VCaP (cell line): ENCODE results near the gene SEC22B.
"Not testable (repeated sequence)": the region's sequence is repeated elsewhere in the genome, so short reads cannot be mapped to it uniquely, and the experiment has no call there.

Source experiments
- H3K27ac ChIP-seq: fragments of 450-650 bp; 2 replicates; pipeline ENCODE4 v1.5.1; 2017

Gene SEC22B

GRCh38 chr1:120121830-120122229, 54.5 kb downstream of the SEC22B start:
- H3K27ac ChIP-seq: not testable (repeated sequence)

- H3K27ac ChIP-seq: not testable (repeated sequence)
Observed at GRCh38 chr1:120120525-120120924, 55.8 kb downstream of the SEC22B start.

GRCh38 chr1:120117371-120118177, 58.7 kb downstream of the SEC22B start:
- H3K27ac ChIP-seq: not testable (repeated sequence)

- not testable (repeated sequence) for H3K27ac ChIP-seq
Observed at GRCh38 chr1:120116094-120116493, 60.2 kb downstream of the SEC22B start.

- not testable (repeated sequence) for H3K27ac ChIP-seq
Observed at GRCh38 chr1:120113134-120113533, 63.2 kb downstream of the SEC22B start.

GRCh38 chr1:120112212-120112611, 64.1 kb downstream of the SEC22B start:
- H3K27ac ChIP-seq: not testable (repeated sequence)

- H3K27ac ChIP-seq: not testable (repeated sequence)
Observed at GRCh38 chr1:120111771-120112170, 64.5 kb downstream of the SEC22B start.

- H3K27ac ChIP-seq: not testable (repeated sequence)
Observed at GRCh38 chr1:120111008-120111407, 65.3 kb downstream of the SEC22B start.

- not testable (repeated sequence) for H3K27ac ChIP-seq
Observed at GRCh38 chr1:120109656-120110055, 66.7 kb downstream of the SEC22B start.

- not testable (repeated sequence) for H3K27ac ChIP-seq
Observed at GRCh38 chr1:120109180-120109579, 67.1 kb downstream of the SEC22B start.

GRCh38 chr1:120105288-120105687, 71.0 kb downstream of the SEC22B start:
- not testable (repeated sequence) for H3K27ac ChIP-seq

GRCh38 chr1:120103768-120104167, 72.6 kb downstream of the SEC22B start:
- not testable (repeated sequence) for H3K27ac ChIP-seq

GRCh38 chr1:120101593-120101992, 74.7 kb downstream of the SEC22B start:
- H3K27ac ChIP-seq: not testable (repeated sequence)
